ENCODE data around the gene KPNA3.

The KPNA3 gene

DNA sequence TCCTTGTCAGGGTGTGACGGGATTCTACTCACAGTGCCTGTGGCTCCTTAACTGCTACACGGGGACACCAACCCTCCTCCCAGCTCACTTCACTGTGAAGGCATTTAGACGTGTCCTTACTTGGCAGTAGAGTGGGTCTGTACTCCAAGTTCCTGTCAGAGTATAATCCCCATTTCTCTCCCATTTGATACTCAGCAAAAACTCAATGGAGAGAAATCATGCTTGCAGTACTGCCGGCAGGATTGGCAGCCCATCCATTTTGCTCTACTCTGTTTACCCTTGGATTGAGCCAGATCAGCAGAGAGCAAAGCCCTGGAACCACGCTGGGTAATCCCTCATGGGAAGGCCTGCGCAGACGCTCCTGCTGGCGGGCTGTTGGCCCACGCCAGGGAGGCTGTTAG lies 135.2 kb downstream of the KPNA3 start:
- no peaks in the 10 kb centered on the region for H3K4me1 ChIP-seq (ENCODE audit: low read length)
- no peak overlapping the region for H3K27ac ChIP-seq (ENCODE audit: low read length)
- no peaks in the 10 kb centered on the region for H3K27me3 ChIP-seq (ENCODE audit: low read depth, low read length)
- no peaks in the 10 kb centered on the region for H3K79me2 ChIP-seq (ENCODE audit: low read length)
- H3K9me3 ChIP-seq (ENCODE audit: insufficient read depth, low read length): no peaks in the 10 kb centered on the region
- no peak overlapping the region for H3K4me3 ChIP-seq (ENCODE audit: low read length)
- H3K36me3 ChIP-seq (replicated peaks; ENCODE audit: low read depth, low read length): peaks cover 14% of the 10 kb centered on the region
- H4K20me1 ChIP-seq (ENCODE audit: insufficient read depth, low read length): no peaks in the 10 kb centered on the region
- H3K9ac ChIP-seq (ENCODE audit: low read length): no peak overlapping the region
- H2AFZ ChIP-seq (ENCODE audit: low read depth, low read length): no peak overlapping the region
- no peak overlapping the region for H3K4me2 ChIP-seq (ENCODE audit: low read length)
- TF ChIP-seq EZH2phosphoT487 (IDR thresholded peaks at IDR 0.05; ENCODE audit: low read depth): no peak
- TF ChIP-seq, protein P1, sequence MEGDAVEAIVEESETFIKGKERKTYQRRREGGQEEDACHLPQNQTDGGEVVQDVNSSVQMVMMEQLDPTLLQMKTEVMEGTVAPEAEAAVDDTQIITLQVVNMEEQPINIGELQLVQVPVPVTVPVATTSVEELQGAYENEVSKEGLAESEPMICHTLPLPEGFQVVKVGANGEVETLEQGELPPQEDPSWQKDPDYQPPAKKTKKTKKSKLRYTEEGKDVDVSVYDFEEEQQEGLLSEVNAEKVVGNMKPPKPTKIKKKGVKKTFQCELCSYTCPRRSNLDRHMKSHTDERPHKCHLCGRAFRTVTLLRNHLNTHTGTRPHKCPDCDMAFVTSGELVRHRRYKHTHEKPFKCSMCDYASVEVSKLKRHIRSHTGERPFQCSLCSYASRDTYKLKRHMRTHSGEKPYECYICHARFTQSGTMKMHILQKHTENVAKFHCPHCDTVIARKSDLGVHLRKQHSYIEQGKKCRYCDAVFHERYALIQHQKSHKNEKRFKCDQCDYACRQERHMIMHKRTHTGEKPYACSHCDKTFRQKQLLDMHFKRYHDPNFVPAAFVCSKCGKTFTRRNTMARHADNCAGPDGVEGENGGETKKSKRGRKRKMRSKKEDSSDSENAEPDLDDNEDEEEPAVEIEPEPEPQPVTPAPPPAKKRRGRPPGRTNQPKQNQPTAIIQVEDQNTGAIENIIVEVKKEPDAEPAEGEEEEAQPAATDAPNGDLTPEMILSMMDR (IDR thresholded peaks at IDR 0.05; ENCODE audit: low read depth, low read length): no peak

DNA sequence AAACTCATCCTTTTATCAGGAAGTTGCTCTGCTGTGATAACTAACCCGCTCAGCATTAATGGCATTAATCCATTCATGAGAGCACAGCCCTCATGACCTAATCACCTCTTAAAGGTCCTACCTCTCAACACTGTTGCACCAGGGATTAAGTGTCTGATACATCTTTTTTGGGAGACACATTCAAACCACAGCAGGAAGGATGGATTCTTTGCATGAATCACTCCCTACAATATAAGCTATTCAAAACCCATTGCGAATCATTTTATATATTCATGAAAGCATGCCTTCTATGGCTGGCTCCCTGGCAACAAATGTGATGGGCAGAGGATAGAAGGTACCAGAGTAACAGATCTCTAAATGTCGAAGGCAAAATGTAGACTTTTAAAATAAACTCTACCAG lies 136.6 kb downstream of the KPNA3 start:
- Histone ChIP-seq H4K20me1 (ENCODE audit: insufficient read depth, low read length) (no peaks in the 10 kb centered on the region), H3K36me3 (replicated peaks; ENCODE audit: low read depth, low read length) (peaks cover 9% of the 10 kb centered on the region), H3K4me3 (ENCODE audit: low read length) (no peak overlapping the region), H3K9me3 (ENCODE audit: insufficient read depth, low read length) (no peaks in the 10 kb centered on the region), H3K4me1 (ENCODE audit: low read length) (no peaks in the 10 kb centered on the region), H3K27me3 (ENCODE audit: low read depth, low read length) (no peaks in the 10 kb centered on the region), H2AFZ (ENCODE audit: low read depth, low read length) (no peak overlapping the region), H3K9ac (ENCODE audit: low read length) (no peak overlapping the region), H3K27ac (ENCODE audit: low read length) (no peak overlapping the region), H3K79me2 (ENCODE audit: low read length) (no peaks in the 10 kb centered on the region), H3K4me2 (ENCODE audit: low read length) (no peak overlapping the region)
- TF ChIP-seq, protein P1 (IDR thresholded peaks at IDR 0.05; ENCODE audit: low read depth, low read length): no peak
- TF ChIP-seq EZH2phosphoT487 (IDR thresholded peaks at IDR 0.05; ENCODE audit: low read depth): no peak

DNA sequence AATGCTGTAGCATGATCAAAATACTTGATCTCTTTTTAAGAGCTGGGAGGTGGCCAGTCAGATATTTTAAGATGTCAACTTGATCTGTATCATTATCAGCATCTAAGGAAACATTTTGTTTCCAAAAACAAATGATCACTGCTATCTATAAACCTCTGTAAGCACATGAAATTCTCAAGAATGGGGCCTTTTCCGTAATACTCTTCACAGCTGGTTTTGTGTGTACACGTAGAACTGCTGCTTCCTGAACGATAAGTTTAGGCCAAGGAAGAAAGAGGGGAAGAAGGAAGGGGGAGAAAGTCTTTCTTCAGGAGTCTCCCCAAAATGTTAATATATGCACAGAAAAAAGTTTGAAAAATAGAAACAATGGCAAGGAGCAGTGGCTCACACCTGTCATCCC lies 138.5 kb downstream of the KPNA3 start:
- Histone ChIP-seq H3K9me3 (ENCODE audit: insufficient read depth, low read length) (no peaks in the 10 kb centered on the region), H3K36me3 (replicated peaks; ENCODE audit: low read depth, low read length) (peaks cover 4% of the 10 kb centered on the region), H2AFZ (ENCODE audit: low read depth, low read length) (no peak overlapping the region), H3K4me3 (ENCODE audit: low read length) (no peak overlapping the region), H3K79me2 (ENCODE audit: low read length) (no peaks in the 10 kb centered on the region), H4K20me1 (ENCODE audit: insufficient read depth, low read length) (no peaks in the 10 kb centered on the region), H3K27me3 (ENCODE audit: low read depth, low read length) (no peaks in the 10 kb centered on the region), H3K27ac (ENCODE audit: low read length) (no peak overlapping the region), H3K4me1 (ENCODE audit: low read length) (no peaks in the 10 kb centered on the region), H3K4me2 (ENCODE audit: low read length) (no peak overlapping the region), H3K9ac (ENCODE audit: low read length) (no peak overlapping the region)
- no peak for TF ChIP-seq EZH2phosphoT487 (IDR thresholded peaks at IDR 0.05; ENCODE audit: low read depth)
- TF ChIP-seq, protein P1 (IDR thresholded peaks at IDR 0.05; ENCODE audit: low read depth, low read length): no peak

DNA sequence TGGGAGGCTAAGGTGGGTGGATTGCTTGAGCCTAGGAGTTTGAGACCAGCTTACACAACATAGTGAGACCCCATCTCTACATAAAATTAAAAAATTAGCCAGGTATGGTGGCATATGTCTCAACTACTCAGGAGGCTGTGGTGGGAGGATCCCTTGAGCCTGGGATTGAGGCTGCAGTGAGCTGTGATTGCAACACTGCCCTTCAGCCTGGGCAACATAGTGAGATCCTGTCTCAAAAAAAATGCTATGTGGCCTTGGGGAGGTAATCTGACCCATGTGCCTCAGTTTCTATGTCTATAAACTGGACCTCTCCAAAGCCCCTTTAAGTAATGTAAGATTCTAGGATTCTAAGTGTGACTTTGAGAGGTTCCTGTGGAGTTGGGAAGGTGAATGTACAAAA lies 139.0 kb downstream of the KPNA3 start:
- no peaks in the 10 kb centered on the region for H3K36me3 ChIP-seq (replicated peaks; ENCODE audit: low read depth, low read length)
- H3K4me1 ChIP-seq (ENCODE audit: low read length): no peaks in the 10 kb centered on the region
- no peak overlapping the region for H3K4me2 ChIP-seq (ENCODE audit: low read length)
- H3K4me3 ChIP-seq (ENCODE audit: low read length): no peak overlapping the region
- no peaks in the 10 kb centered on the region for H3K27me3 ChIP-seq (ENCODE audit: low read depth, low read length)
- no peak overlapping the region for H3K9ac ChIP-seq (ENCODE audit: low read length)
- TF ChIP-seq EZH2phosphoT487 (IDR thresholded peaks at IDR 0.05; ENCODE audit: low read depth): no peak
- TF ChIP-seq, protein P1 (IDR thresholded peaks at IDR 0.05; ENCODE audit: low read depth, low read length): no peak
- H3K79me2 ChIP-seq (ENCODE audit: low read length): no peaks in the 10 kb centered on the region
- H4K20me1 ChIP-seq (ENCODE audit: insufficient read depth, low read length): no peaks in the 10 kb centered on the region
- H3K9me3 ChIP-seq (ENCODE audit: insufficient read depth, low read length): no peaks in the 10 kb centered on the region
- no peak overlapping the region for H2AFZ ChIP-seq (ENCODE audit: low read depth, low read length)
- no peak overlapping the region for H3K27ac ChIP-seq (ENCODE audit: low read length)
